Measurements from ENCODE around the gene SYT15.

Gene SYT15

DNA sequence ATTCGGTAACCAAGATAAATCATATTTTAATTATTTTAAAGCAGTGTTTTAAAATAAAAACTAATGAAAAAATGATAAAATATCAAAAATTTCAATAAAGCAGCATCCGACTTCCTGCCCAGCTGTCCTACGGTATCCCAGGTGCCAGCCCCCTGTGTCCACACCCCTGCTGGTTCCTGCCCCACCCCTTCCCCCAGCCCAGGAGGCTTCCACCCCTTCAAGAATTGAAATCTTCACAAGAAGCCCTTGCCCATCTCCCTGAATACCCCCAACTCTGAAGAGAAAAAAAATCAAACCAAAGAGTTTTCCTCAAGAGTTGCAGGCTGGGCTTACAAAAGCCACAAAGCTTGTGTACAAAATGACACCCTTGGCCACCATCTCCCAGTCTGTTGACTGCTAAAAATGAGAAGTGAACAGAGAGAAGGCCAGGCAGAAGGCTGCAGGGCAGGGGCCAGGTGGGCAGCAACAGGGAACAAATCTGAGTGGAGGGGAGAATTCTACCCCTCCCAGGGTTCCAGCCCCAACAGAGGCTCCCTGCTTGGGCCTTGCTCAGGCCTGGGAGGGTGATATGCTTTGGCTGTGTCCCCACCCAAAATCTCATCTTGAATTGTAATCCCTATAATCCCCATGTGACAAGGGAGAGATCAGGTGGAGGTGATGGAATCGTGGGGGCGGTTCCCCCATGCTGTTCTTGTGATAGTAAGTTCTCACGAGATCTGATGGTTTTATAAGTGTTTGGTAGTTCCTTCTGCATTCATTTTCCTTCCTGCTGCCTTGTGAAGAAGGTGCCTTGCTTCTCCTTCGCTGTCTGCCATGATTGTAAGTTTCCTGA, 37.0 kb upstream of the SYT15 start:
- Histone ChIP-seq H3K4me2 (ENCODE audit: low read depth, low read length) (no peak overlapping the region), H4K20me1 (ENCODE audit: insufficient read depth, low read length) (no peaks in the 10 kb centered on the region), H3K4me3 (ENCODE audit: low read length) (no peak overlapping the region), H3K4me1 (ENCODE audit: low read length) (no peaks in the 10 kb centered on the region), H3K36me3 (replicated peaks; ENCODE audit: insufficient read depth, low read length) (no peaks in the 10 kb centered on the region), H3K9me3 (replicated peaks; ENCODE audit: insufficient read depth, low read length) (no peaks in the 10 kb centered on the region), H3K79me2 (ENCODE audit: low read length) (no peaks in the 10 kb centered on the region), H3K9ac (ENCODE audit: low read length) (no peak overlapping the region), H2AFZ (ENCODE audit: low read length) (no peak overlapping the region), H3K27me3 (replicated peaks; ENCODE audit: insufficient read depth, low read length) (no peaks in the 10 kb centered on the region), H3K9me2 (replicated peaks; ENCODE audit: insufficient read depth, low read length) (no peaks in the 10 kb centered on the region), H3K27ac (ENCODE audit: low read length) (no peak overlapping the region), H3F3A (ENCODE audit: insufficient read depth, low read length) (no peaks in the 10 kb centered on the region)
- TF ChIP-seq EZH2 (optimal IDR thresholded peaks at IDR 0.05; ENCODE audit: low read depth, low read length), result no peak
- no peak for TF ChIP-seq CTCF (IDR thresholded peaks at IDR 0.05; ENCODE audit: low read length)
- no peak for DNase-seq

DNA sequence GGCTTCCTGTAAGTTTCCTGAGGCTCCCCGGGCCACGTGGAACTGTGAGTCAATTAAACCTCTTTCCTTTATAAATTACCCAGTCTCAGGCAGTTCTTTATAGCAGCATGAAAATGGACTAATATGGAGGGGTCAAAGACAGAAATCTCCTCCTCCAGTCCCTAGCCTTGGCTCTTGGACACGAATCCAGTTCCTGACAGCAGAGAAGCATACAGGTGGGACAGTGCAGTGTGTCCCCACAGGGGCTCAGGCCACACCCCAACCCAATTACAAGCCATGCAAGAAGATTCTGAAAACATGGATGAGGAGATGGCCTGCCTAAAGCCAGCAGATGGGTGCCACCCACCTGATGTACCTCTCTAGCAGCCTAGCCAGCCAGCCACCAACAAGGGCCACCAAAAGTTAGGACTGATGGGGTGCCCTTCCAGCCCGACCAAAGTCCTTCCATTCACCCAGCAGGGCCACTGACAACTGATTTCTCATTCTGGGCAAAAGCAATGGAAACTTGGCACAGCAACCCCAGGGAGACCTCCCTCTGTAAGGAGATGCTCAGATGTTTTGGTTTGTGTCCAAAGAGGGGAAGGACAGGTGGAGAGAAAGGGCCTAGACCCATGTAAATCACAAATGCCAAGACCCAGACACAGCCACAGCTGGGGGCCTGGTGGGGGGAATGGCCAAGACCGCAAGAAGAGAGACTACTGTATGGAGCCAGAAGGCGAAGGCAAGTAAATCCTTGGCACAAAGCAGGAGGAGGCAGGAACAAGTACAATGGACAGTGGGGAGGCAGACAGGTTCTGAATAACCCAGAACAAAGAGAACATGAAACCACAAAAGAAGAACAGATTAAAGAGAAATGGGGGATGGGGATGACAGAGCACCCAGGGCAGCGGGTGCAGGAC, 36.1 kb upstream of the SYT15 start:
- no peak for TF ChIP-seq EZH2phosphoT487 (IDR thresholded peaks at IDR 0.05; ENCODE audit: low read length)
- TF ChIP-seq EZH2 (optimal IDR thresholded peaks at IDR 0.05; ENCODE audit: low read depth, low read length), result no peak
- no peak for TF ChIP-seq CTCF (IDR thresholded peaks at IDR 0.05; ENCODE audit: low read length)
- H3K9ac ChIP-seq (ENCODE audit: low read length), result no peak overlapping the region
- H3F3A ChIP-seq (ENCODE audit: insufficient read depth, low read length), result no peaks in the 10 kb centered on the region
- no peaks in the 10 kb centered on the region for H3K36me3 ChIP-seq (replicated peaks; ENCODE audit: insufficient read depth, low read length)
- H2AFZ ChIP-seq (ENCODE audit: low read length), result no peak overlapping the region
- DNase-seq, result no peak
- H3K27me3 ChIP-seq (replicated peaks; ENCODE audit: insufficient read depth, low read length), result no peaks in the 10 kb centered on the region
- H4K20me1 ChIP-seq (ENCODE audit: insufficient read depth, low read length), result no peaks in the 10 kb centered on the region
- H3K4me2 ChIP-seq (ENCODE audit: low read depth, low read length), result no peak overlapping the region
- H3K79me2 ChIP-seq (ENCODE audit: low read length), result no peaks in the 10 kb centered on the region
- H3K9me3 ChIP-seq (replicated peaks; ENCODE audit: insufficient read depth, low read length), result no peaks in the 10 kb centered on the region
- H3K4me1 ChIP-seq (ENCODE audit: low read length), result no peaks in the 10 kb centered on the region
- no peak overlapping the region for H3K27ac ChIP-seq (ENCODE audit: low read length)
- no peaks in the 10 kb centered on the region for H3K9me2 ChIP-seq (replicated peaks; ENCODE audit: insufficient read depth, low read length)
- H3K4me3 ChIP-seq (ENCODE audit: low read length), result no peak overlapping the region

DNA sequence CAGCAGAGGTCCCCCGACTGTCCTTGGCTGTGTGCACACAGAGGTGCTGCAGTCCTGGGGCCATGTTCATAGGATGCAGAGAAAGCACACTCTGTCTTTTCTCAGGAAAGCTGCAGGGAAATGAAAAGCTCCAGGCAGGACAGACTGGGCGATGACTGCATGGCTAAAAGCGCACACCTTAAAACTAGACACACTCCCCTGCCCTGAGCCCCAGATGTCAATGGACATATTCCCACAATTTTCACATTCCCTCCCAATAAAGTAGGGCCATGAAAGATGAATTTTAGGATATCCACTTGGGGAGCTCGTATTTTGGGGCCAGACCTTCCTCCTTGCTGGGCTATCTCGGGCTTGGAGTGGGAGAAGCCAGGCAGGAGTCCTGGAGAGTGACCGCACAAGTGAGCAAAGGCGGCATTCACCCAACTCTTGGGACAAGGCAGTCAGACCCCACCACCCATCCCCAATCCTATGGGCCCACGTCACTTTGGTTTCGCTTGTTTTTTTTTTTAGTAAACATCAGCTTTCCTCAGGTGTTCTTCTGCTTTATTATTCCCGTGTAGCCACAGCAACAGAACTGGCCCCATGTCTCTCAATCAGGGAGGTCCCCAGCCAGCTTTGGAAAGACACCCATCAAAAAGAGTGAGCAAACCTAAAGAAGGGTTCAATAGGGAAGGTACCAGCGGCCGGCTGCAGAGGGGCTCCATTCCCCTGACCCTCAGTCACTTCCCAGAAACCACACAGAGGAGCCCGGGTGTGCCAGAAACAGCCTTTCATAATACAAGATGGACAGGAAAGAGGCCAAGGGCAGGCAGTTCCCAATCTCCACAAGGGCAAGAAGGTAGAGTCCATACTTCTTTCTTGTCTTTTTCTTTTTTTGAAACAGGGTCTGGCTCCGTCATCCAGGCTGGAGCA, 35.2 kb upstream of the SYT15 start:
- Histone ChIP-seq H3K4me1 (ENCODE audit: low read length) (no peaks in the 10 kb centered on the region), H4K20me1 (ENCODE audit: insufficient read depth, low read length) (no peaks in the 10 kb centered on the region), H3F3A (ENCODE audit: insufficient read depth, low read length) (no peaks in the 10 kb centered on the region), H3K4me3 (ENCODE audit: low read length) (no peak overlapping the region), H3K9me2 (replicated peaks; ENCODE audit: insufficient read depth, low read length) (no peaks in the 10 kb centered on the region), H3K27me3 (replicated peaks; ENCODE audit: insufficient read depth, low read length) (peaks cover 6% of the 10 kb centered on the region; the same call in 1 of the 2 replicates), H3K4me2 (ENCODE audit: low read depth, low read length) (no peak overlapping the region), H3K36me3 (replicated peaks; ENCODE audit: insufficient read depth, low read length) (no peaks in the 10 kb centered on the region), H3K9ac (ENCODE audit: low read length) (no peak overlapping the region), H3K9me3 (replicated peaks; ENCODE audit: insufficient read depth, low read length) (no peaks in the 10 kb centered on the region), H3K79me2 (ENCODE audit: low read length) (no peaks in the 10 kb centered on the region), H2AFZ (ENCODE audit: low read length) (no peak overlapping the region), H3K27ac (ENCODE audit: low read length) (no peak overlapping the region)
- TF ChIP-seq CTCF (IDR thresholded peaks at IDR 0.05; ENCODE audit: low read length) (no peak), EZH2phosphoT487 (IDR thresholded peaks at IDR 0.05; ENCODE audit: low read length) (no peak), EZH2 (optimal IDR thresholded peaks at IDR 0.05; ENCODE audit: low read depth, low read length) (no peak)
- no peak for DNase-seq

Measured in MM.1S (cell line).